K562 (cell line): ENCODE data around the gene TRAPPC1. TPM values are rescaled to one million over a fixed set of nuclear protein-coding genes. Genes with fewer than 3 reads are reported as not detected.
A peak's percentile ranks its signal among the peaks of the same experiment; 100 is the strongest.

Experiments
- ATAC-seq: fragments of 200-7000 bp; cut with Tn5 transposase; 3 replicates; pipeline ENCODE4 v1.9.1; 2020; ENCODE audit warnings: moderate library complexity
- BruUV-seq: library from RNA; stranded (reverse); fragments of 400-500 nt; replicated peaks from 2 replicates; lab custom pipeline; 2021; lab: Mats Ljungman, UMichigan
- CTCF ChIA-PET: fragments of 300-600 bp; formaldehyde crosslinking; extraction: SDS; loops from one replicate; lab custom pipeline; 2021; ENCODE audit warnings: low intra/inter-chr PET ratio; lab: Yijun Ruan, JAX
- POLR2A ChIA-PET: fragments of 300-600, 350-650 bp; sonication (Branson Sonifier 250); formaldehyde crosslinking; extraction: SDS; loops from one replicate; lab custom pipeline; 2021; ENCODE audit warnings: antibody characterized with exemption, inconsistent platforms; lab: Yijun Ruan, JAX
- DNase-seq, 4 experiments: peaks; one replicate each; pipeline versions ENCODE4 v3.0.0 to v3.0.0-alpha.2; 2011 to 2018; ENCODE audit warnings: low spot score in 3 of 4, mixed read lengths in 3 of 4; ENCODE audit errors: extremely low read depth in 1 of 4
- FAIRE-seq: peaks from 2 replicates; lab custom pipeline; 2011; peaks lifted over from hg19 to GRCh38; lab: Jason Lieb, UNC
- H2AFZ ChIP-seq: 2 replicates; pipeline ENCODE4 v1.6.0; 2011; ENCODE audit warnings: low read depth, low read length, control low read depth, inconsistent platforms
- H3K27ac ChIP-seq: fragments of 200-600 bp; 3 replicates; pipeline ENCODE4 v1.8.0; 2011; ENCODE audit warnings: low read depth, mild to moderate bottlenecking, control low read depth, inconsistent platforms, low read length, moderate library complexity, mixed read lengths; ENCODE audit errors: extremely low read depth
- H3K27me3 ChIP-seq, 2 experiments: fragments of 300-600 bp in 1 of 2; 2 replicates in 1 of 2; 3 replicates in 1 of 2; pipeline versions ENCODE4 v1.6.0 to v1.8.0; 2011; ENCODE audit warnings: inconsistent platforms in 2 of 2, low read length in 2 of 2, mild to moderate bottlenecking in 1 of 2, mixed read lengths in 1 of 2, moderate library complexity in 1 of 2; ENCODE audit not compliant: control insufficient read depth in 2 of 2, insufficient read depth in 2 of 2
- H3K36me3 ChIP-seq: fragments of 300-600 bp; 3 replicates; pipeline ENCODE4 v1.8.0; 2011; ENCODE audit warnings: mild to moderate bottlenecking, low read length, inconsistent platforms; ENCODE audit not compliant: control insufficient read depth, insufficient read depth
- H3K4me1 ChIP-seq, 2 experiments: fragments of 200-600 bp in 1 of 2; replicated peaks in 1 of 2; 2 replicates in 1 of 2; 3 replicates in 1 of 2; pipeline versions ENCODE4 v1.5.1 to v1.8.0; 2011; ENCODE audit warnings: inconsistent platforms in 2 of 2, low read length in 2 of 2, mild to moderate bottlenecking in 1 of 2, mixed read lengths in 1 of 2, moderate library complexity in 1 of 2; ENCODE audit not compliant: control insufficient read depth in 2 of 2, insufficient read depth in 2 of 2
- H3K4me2 ChIP-seq: 2 replicates; pipeline ENCODE4 v1.6.1; 2011; ENCODE audit warnings: low read length, control low read depth, inconsistent platforms, mixed read lengths; ENCODE audit not compliant: insufficient read depth
- H3K4me3 ChIP-seq: fragments of 200-600 bp; sonication (generic), shearing (Covaris generic); 2 replicates; pipeline ENCODE4 v1.5.1; 2016; ENCODE audit warnings: control low read depth, inconsistent platforms
- H3K79me2 ChIP-seq: fragments of 200-600 bp; 3 replicates; pipeline ENCODE4 v1.8.0; 2011; ENCODE audit warnings: low read length, inconsistent platforms; ENCODE audit not compliant: control insufficient read depth, insufficient read depth
- H3K9ac ChIP-seq, 2 experiments: 2 replicates each; pipeline versions ENCODE4 v1.6.0 to v1.6.1; 2011; ENCODE audit warnings: low read depth in 2 of 2, low read length in 2 of 2, control low read depth in 1 of 2, inconsistent platforms in 1 of 2, mild to moderate bottlenecking in 1 of 2, mixed read lengths in 1 of 2; ENCODE audit not compliant: insufficient read depth in 1 of 2
- H3K9me1 ChIP-seq: one replicate; pipeline ENCODE4 v1.6.0; 2011; ENCODE audit warnings: inconsistent platforms, mild to moderate bottlenecking, low read length, moderate library complexity; ENCODE audit not compliant: control insufficient read depth, insufficient read depth
- H3K9me3 ChIP-seq: replicated peaks from 2 replicates; pipeline ENCODE4 v1.5.1; 2011; ENCODE audit warnings: low read depth, low read length, inconsistent platforms; ENCODE audit not compliant: control insufficient read depth, insufficient read depth
- H4K20me1 ChIP-seq: replicated peaks from 2 replicates; pipeline ENCODE4 v1.6.1; 2011; ENCODE audit warnings: low read length, inconsistent platforms, mixed read lengths; ENCODE audit not compliant: control insufficient read depth, insufficient read depth
- CBX1 ChIP-seq: sonication (generic); IDR thresholded peaks from 2 replicates; pipeline ENCODE4 v1.6.1; 2016; ENCODE audit warnings: antibody characterized with exemption, low read depth, mild to moderate bottlenecking
- CEBPB ChIP-seq: fragments of 450-650 bp; IDR thresholded peaks from 2 replicates; pipeline ENCODE4 v1.6.1; 2016; ENCODE audit warnings: missing genetic modification characterization, missing compliant biosample characterization
- GABPA ChIP-seq: fragments of 200-800 bp; sonication (Bioruptor generic); conservative IDR thresholded peaks from 2 replicates; pipeline ENCODE4 v1.6.1; 2016; ENCODE audit warnings: low read depth, missing genetic modification characterization, missing compliant biosample characterization
- HNRNPL ChIP-seq: fragments of 200-400 bp; formaldehyde crosslinking; IDR thresholded peaks from 2 replicates; pipeline ENCODE4 v1.6.1; 2017; ENCODE audit warnings: low read depth, mild to moderate bottlenecking, low read length
- POLR2A ChIP-seq: fragments of 450-650 bp; conservative IDR thresholded peaks from 2 replicates; pipeline ENCODE4 v1.6.1; 2016
- RBM25 ChIP-seq: fragments of 200-400 bp; formaldehyde crosslinking; IDR thresholded peaks from 2 replicates; pipeline ENCODE4 v1.6.1; 2018; ENCODE audit warnings: low read length, low read depth, moderate library complexity; ENCODE audit not compliant: severe bottlenecking
- SMAD2 ChIP-seq: fragments of 150-350 bp; IDR thresholded peaks from 2 replicates; pipeline ENCODE4 v1.6.1; 2014; ENCODE audit warnings: low read depth, mild to moderate bottlenecking, low read length
- WGBS: fragments of 100-300 bp; shearing (Covaris generic); methylation state at CpG from one replicate; pipeline ENCODE4 v1.1.6; 2016; ENCODE audit warnings: low coverage, mixed read lengths; ENCODE audit not compliant: insufficient coverage; ENCODE audit errors: missing lambda C conversion rate; 5-methylcytosine and 5-hydroxymethylcytosine counted together
- in situ Hi-C: fragments of 300-500 bp; cut with MboI; formaldehyde crosslinking; loops from 4 replicates; pipeline ENCODE4 v1.15.0; 2018; ENCODE audit warnings: inconsistent platforms, mixed read lengths
- intact Hi-C: fragments of 100-400 bp; cut with micrococcal nuclease; formaldehyde crosslinking; loops from 2 replicates; pipeline ENCODE4 v1.14.2; 2022
- polyA plus RNA-seq, 8 experiments: library from polyadenylated mRNA; depleted of rRNA in 4 of 8; stranded (reverse) in 5 of 8; unstranded in 3 of 8; fragments of >200 nt; fragmentation: Nextera tagmentation in 2 of 8; fragmentation: Illumina TruSeq in 1 of 8; extraction: Ambion mirVana in 2 of 8; extraction: Trizol in 1 of 8; gene quantifications; 2 replicates each; pipeline versions ENCODE4 v1.2.1 to v1.2.3, GENCODE V29; 2011 to 2014; ENCODE audit warnings: inconsistent platforms in 1 of 8, missing spikeins in 1 of 8
- total RNA-seq, 7 experiments: library from RNA; depleted of rRNA in 6 of 7; stranded (reverse); fragments of >200 nt in 6 of 7; fragmentation: Illumina TruSeq in 2 of 7; extraction: Trizol in 2 of 7; gene quantifications; 2 replicates each; pipeline versions ENCODE4 v1.2.1 to v1.2.3, GENCODE V29; 2011 to 2021; ENCODE audit warnings: low replicate concordance in 1 of 7
- TF ChIP-seq, protein P1 (sequence below): fragments of 450-650 bp; IDR thresholded peaks from 2 replicates; pipeline ENCODE4 v1.6.1; 2016; ENCODE audit warnings: mild to moderate bottlenecking
- TF ChIP-seq, protein P2 (sequence below): fragments of 250-450 bp; sonication (Bioruptor Pico); IDR thresholded peaks from 2 replicates; pipeline ENCODE4 v1.4.0; 2020; ENCODE audit warnings: mild to moderate bottlenecking, moderate library complexity
- TF ChIP-seq, protein P3 (sequence below), 3 experiments: fragments of 200-800 bp in 1 of 3; sonication (Bioruptor generic) in 1 of 3; sonication (generic) in 1 of 3; formaldehyde crosslinking in 1 of 3; IDR thresholded peaks; 2 replicates each; pipeline versions ENCODE4 v1.6.1 to v1.8.0; 2016 to 2022; ENCODE audit warnings: mild to moderate bottlenecking in 2 of 3, missing compliant biosample characterization in 2 of 3, missing genetic modification characterization in 2 of 3, missing genetic modification reagents in 1 of 3
- TF ChIP-seq, protein P4 (sequence below): fragments of 250-450 bp; sonication (Bioruptor Pico); IDR thresholded peaks from 2 replicates; pipeline ENCODE4 v1.8.0; 2022; ENCODE audit warnings: moderate library complexity, mild to moderate bottlenecking, inconsistent platforms
- TF ChIP-seq, protein P5 (sequence below): fragments of 450-650 bp; IDR thresholded peaks from 2 replicates; pipeline ENCODE4 v1.7.0; 2016; ENCODE audit warnings: borderline replicate concordance

The TRAPPC1 gene
- total and polyA plus RNA-seq, 9 of the 15 experiments (the other 6 are each of a cell fraction or from before 2014, with no cell fraction given), result 11.7 to 82.8 (median 36.2) TPM

DNA sequence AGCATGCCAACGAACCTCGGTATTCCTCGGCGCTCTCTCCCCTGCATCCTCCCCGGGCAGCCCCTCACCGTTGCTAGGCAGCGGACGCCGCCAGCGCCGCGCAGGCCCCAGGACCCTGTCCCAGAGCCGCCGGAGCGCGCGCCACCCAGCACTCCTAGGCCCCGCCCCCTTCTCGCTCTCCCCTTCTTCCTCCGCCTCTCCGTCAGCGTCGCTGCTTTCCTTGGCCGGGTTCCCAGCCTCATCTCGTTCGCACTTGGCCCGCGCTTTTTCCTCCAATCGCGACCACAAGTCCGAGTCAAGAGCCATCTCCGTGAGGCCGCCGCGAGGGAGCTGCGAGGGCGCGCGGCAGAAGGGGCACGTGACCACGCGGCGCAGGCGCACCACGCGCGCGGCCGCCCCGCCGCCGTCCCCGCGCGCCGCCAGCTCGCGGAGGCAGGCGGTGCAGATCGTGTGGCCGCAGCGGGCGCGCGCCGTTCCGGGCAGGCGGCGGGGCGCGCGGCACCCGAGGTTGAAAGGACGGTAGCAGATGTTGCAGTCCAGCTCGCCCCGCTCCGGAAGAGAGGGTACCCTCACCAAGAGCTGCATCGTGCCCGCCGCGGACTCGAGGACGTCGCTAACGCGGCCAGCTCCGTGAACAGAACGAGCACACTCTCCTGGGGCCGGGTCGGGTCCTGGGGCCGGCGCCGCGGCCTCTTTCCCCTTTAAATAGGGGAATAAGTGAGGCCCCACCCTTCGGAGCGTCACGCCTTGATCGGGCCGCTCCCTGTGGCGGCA, 15.9 kb downstream of the TRAPPC1 start, which contains the start of gene RNF227:
Gene RNF227 (minus strand): TSS at position 679 of the 774 bp plus-strand sequence. CDS start 94 bp downstream, at position 585.
- Histone ChIP-seq H3K79me2 (peaks cover 8% of the 10 kb centered on the region; the same call in 1 of the 3 replicates), H4K20me1 (no peaks in the 10 kb centered on the region), H2AFZ (peak within 1 kb of the TSS; percentile 89), H3K4me3 (peak within 1 kb of the TSS; percentile 46), H3K9me1 (no peaks in the 10 kb centered on the region), H3K9ac (peak within 1 kb of the TSS; percentile 66 to 92), H3K4me1 (peaks cover 18 to 24% of the 10 kb centered on the region in 2 experiments; a peak in 4 of 5 replicates), H3K27ac (peak within 1 kb of the TSS; percentile 88), H3K4me2 (peak within 1 kb of the TSS; percentile 87), H3K27me3 (no peaks in the 10 kb centered on the region), H3K36me3 (peaks cover 10% of the 10 kb centered on the region; the same call in 1 of the 3 replicates), H3K9me3 (no peaks in the 10 kb centered on the region)
- ChIA-PET POLR2A (interaction anchor here (0.6 to 1.7 kb wide), 5 partner anchors 10 to 19 kb away, joined by 3 to 8 read pairs (median 4); partner anchors contain the start of genes CNTROB and TRAPPC1), CTCF (interaction anchor here (0.7 kb wide), 2 partner anchors 73 to 84 kb away, joined by 3 to 5 read pairs; no protein-coding TSS in a partner anchor)
- in situ Hi-C loops, result loop anchor here (5.0 kb wide), 1 partner anchor 72 kb away; no protein-coding TSS in a partner anchor
- intact Hi-C loops, result no loop called here
- WGBS, result under 1% methylated on average over 64 of the region's 100 CpGs
- ATAC-seq, result peak; percentile 87
- BruUV-seq, result no TSS peak
- DNase-seq, result peak; percentile 72 to 92 (median 74)
- FAIRE-seq, result peak; percentile 23
- TF ChIP-seq, protein P1, sequence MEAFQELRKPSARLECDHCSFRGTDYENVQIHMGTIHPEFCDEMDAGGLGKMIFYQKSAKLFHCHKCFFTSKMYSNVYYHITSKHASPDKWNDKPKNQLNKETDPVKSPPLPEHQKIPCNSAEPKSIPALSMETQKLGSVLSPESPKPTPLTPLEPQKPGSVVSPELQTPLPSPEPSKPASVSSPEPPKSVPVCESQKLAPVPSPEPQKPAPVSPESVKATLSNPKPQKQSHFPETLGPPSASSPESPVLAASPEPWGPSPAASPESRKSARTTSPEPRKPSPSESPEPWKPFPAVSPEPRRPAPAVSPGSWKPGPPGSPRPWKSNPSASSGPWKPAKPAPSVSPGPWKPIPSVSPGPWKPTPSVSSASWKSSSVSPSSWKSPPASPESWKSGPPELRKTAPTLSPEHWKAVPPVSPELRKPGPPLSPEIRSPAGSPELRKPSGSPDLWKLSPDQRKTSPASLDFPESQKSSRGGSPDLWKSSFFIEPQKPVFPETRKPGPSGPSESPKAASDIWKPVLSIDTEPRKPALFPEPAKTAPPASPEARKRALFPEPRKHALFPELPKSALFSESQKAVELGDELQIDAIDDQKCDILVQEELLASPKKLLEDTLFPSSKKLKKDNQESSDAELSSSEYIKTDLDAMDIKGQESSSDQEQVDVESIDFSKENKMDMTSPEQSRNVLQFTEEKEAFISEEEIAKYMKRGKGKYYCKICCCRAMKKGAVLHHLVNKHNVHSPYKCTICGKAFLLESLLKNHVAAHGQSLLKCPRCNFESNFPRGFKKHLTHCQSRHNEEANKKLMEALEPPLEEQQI, result no peak
- TF ChIP-seq HNRNPL (no peak), POLR2A (peak; percentile 70), RBM25 (no peak), CEBPB (tag) (no peak), CBX1 (no peak), GABPA (tag) (peak; percentile 43; the same call in 1 of the 2 replicates), SMAD2 (no peak)
- TF ChIP-seq, protein P2, sequence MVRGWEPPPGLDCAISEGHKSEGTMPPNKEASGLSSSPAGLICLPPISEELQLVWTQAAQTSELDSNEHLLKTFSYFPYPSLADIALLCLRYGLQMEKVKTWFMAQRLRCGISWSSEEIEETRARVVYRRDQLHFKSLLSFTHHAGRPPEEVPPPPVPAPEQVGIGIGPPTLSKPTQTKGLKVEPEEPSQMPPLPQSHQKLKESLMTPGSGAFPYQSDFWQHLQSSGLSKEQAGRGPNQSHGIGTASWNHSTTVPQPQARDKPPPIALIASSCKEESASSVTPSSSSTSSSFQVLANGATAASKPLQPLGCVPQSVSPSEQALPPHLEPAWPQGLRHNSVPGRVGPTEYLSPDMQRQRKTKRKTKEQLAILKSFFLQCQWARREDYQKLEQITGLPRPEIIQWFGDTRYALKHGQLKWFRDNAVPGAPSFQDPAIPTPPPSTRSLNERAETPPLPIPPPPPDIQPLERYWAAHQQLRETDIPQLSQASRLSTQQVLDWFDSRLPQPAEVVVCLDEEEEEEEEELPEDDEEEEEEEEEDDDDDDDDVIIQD (CRISPR knock-in tag), result no peak
- TF ChIP-seq, protein P3, sequence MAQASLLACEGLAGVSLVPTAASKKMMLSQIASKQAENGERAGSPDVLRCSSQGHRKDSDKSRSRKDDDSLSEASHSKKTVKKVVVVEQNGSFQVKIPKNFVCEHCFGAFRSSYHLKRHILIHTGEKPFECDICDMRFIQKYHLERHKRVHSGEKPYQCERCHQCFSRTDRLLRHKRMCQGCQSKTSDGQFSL (CRISPR knock-in tag; IDR thresholded peaks at IDR 0.05), result peak; percentile 74; the same call in 1 of the 2 replicates
- TF ChIP-seq, protein P3 (tag; IDR thresholded peaks at IDR 0.05), result no peak
- TF ChIP-seq, protein P4, sequence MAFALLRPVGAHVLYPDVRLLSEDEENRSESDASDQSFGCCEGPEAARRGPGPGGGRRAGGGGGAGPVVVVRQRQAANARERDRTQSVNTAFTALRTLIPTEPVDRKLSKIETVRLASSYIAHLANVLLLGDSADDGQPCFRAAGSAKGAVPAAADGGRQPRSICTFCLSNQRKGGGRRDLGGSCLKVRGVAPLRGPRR (CRISPR knock-in tag), result no peak
- TF ChIP-seq, protein P5, sequence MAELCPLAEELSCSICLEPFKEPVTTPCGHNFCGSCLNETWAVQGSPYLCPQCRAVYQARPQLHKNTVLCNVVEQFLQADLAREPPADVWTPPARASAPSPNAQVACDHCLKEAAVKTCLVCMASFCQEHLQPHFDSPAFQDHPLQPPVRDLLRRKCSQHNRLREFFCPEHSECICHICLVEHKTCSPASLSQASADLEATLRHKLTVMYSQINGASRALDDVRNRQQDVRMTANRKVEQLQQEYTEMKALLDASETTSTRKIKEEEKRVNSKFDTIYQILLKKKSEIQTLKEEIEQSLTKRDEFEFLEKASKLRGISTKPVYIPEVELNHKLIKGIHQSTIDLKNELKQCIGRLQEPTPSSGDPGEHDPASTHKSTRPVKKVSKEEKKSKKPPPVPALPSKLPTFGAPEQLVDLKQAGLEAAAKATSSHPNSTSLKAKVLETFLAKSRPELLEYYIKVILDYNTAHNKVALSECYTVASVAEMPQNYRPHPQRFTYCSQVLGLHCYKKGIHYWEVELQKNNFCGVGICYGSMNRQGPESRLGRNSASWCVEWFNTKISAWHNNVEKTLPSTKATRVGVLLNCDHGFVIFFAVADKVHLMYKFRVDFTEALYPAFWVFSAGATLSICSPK, result no peak
